ENCODE data around the gene GPD2.
"Not testable (repeated sequence)": the region's sequence is repeated elsewhere in the genome, so short reads cannot be mapped to it uniquely, and the experiment has no call there.

The GPD2 gene

GRCh38 chr2:156476021-156476849, 40.1 kb downstream of the GPD2 start:
- no peak for FAIRE-seq

GRCh38 chr2:156476850-156477206, 40.6 kb downstream of the GPD2 start:
- no peak for FAIRE-seq

- FAIRE-seq, result no peak
Measured at GRCh38 chr2:156480376-156480775, 44.2 kb downstream of the GPD2 start.

GRCh38 chr2:156481312-156481711, 45.1 kb downstream of the GPD2 start:
- FAIRE-seq, result no peak

- no peak for FAIRE-seq
Measured at GRCh38 chr2:156483741-156484173, 47.6 kb downstream of the GPD2 start.

GRCh38 chr2:156486147-156486546, 50.0 kb downstream of the GPD2 start:
- FAIRE-seq, result no peak

GRCh38 chr2:156486614-156487013, 50.4 kb downstream of the GPD2 start:
- peak; percentile 24 for FAIRE-seq

GRCh38 chr2:156489195-156489594, 53.0 kb downstream of the GPD2 start:
- no peak for FAIRE-seq

GRCh38 chr2:156489750-156490465, 53.7 kb downstream of the GPD2 start:
- no peak for FAIRE-seq

- FAIRE-seq, result no peak
Measured at GRCh38 chr2:156490466-156490840, 54.3 kb downstream of the GPD2 start.

GRCh38 chr2:156491176-156491575, 55.0 kb downstream of the GPD2 start:
- FAIRE-seq, result no peak

- FAIRE-seq, result no peak
Measured at GRCh38 chr2:156492979-156493378, 56.8 kb downstream of the GPD2 start.

- FAIRE-seq, result not testable (repeated sequence)
Measured at GRCh38 chr2:156495998-156496397, 59.8 kb downstream of the GPD2 start.

- no peak for FAIRE-seq
Measured at GRCh38 chr2:156505696-156506095, 69.5 kb downstream of the GPD2 start.

GRCh38 chr2:156511122-156511521, 74.9 kb downstream of the GPD2 start:
- FAIRE-seq, result no peak

GRCh38 chr2:156511803-156512202, 75.6 kb downstream of the GPD2 start:
- FAIRE-seq, result no peak

GRCh38 chr2:156512451-156512850, 76.3 kb downstream of the GPD2 start:
- FAIRE-seq, result no peak

- FAIRE-seq, result no peak
Measured at GRCh38 chr2:156513219-156513618, 77.0 kb downstream of the GPD2 start.

GRCh38 chr2:156517419-156517818, 81.2 kb downstream of the GPD2 start:
- no peak for FAIRE-seq

GRCh38 chr2:156518138-156518537, 82.0 kb downstream of the GPD2 start:
- FAIRE-seq, result no peak

- no peak for FAIRE-seq
Measured at GRCh38 chr2:156522864-156523440, 86.8 kb downstream of the GPD2 start.

- FAIRE-seq, result no peak
Measured at GRCh38 chr2:156526950-156527636, 90.9 kb downstream of the GPD2 start.

- FAIRE-seq, result not testable (repeated sequence)
Measured at GRCh38 chr2:156528583-156528982, 92.4 kb downstream of the GPD2 start.
